Measurements from ENCODE around the gene CRY2.

- TF ChIP-seq, protein P1, sequence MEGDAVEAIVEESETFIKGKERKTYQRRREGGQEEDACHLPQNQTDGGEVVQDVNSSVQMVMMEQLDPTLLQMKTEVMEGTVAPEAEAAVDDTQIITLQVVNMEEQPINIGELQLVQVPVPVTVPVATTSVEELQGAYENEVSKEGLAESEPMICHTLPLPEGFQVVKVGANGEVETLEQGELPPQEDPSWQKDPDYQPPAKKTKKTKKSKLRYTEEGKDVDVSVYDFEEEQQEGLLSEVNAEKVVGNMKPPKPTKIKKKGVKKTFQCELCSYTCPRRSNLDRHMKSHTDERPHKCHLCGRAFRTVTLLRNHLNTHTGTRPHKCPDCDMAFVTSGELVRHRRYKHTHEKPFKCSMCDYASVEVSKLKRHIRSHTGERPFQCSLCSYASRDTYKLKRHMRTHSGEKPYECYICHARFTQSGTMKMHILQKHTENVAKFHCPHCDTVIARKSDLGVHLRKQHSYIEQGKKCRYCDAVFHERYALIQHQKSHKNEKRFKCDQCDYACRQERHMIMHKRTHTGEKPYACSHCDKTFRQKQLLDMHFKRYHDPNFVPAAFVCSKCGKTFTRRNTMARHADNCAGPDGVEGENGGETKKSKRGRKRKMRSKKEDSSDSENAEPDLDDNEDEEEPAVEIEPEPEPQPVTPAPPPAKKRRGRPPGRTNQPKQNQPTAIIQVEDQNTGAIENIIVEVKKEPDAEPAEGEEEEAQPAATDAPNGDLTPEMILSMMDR (IDR thresholded peaks at IDR 0.05 in 4 of 5, conservative IDR thresholded peaks at IDR 0.05 in 1 of 5), result no peak
- TF ChIP-seq POLR2A (IDR thresholded peaks at IDR 0.05), result no peak
Measured at GRCh38 chr11:45799562-45799961, 47.7 kb upstream of the CRY2 start.

Data from gastrocnemius medialis (tissue), 4 donors.